IPS-NIHi11 (cell line): ENCODE data around the gene PSTPIP2.
"Not testable (repeated sequence)": the region's sequence is repeated elsewhere in the genome, so short reads cannot be mapped to it uniquely, and the experiment has no call there.

Source experiments
- DNase-seq: peaks from one replicate; pipeline ENCODE4 v3.0.0; 2012; ENCODE audit warnings: mixed read lengths, low spot score

Gene PSTPIP2

GRCh38 chr18:46071653-46072375 lies at the start of gene PSTPIP2:
PSTPIP2 (minus strand) TSS chr18:46072260; CDS start chr18:46072188, 72 bp downstream.
- peak; percentile 76 for DNase-seq

GRCh38 chr18:46113751-46114150 lies 41.7 kb upstream of the PSTPIP2 start:
- DNase-seq, result no peak

- DNase-seq, result no peak
Observed at GRCh38 chr18:46110406-46110805, 38.3 kb upstream of the PSTPIP2 start.

- no peak for DNase-seq
Observed at GRCh38 chr18:46109386-46109785, 37.3 kb upstream of the PSTPIP2 start.

GRCh38 chr18:46104128-46104911 lies 32.3 kb upstream of the PSTPIP2 start, which contains the start of gene HAUS1:
HAUS1 (plus strand) TSS chr18:46104385; CDS start chr18:46104412, 27 bp downstream.
- DNase-seq, result peak; percentile 95

- DNase-seq, result no peak
Observed at GRCh38 chr18:46099463-46099862, 27.4 kb upstream of the PSTPIP2 start.

GRCh38 chr18:46098616-46098933 lies 26.5 kb upstream of the PSTPIP2 start:
- no peak for DNase-seq

- DNase-seq, result peak; percentile 88
Observed at GRCh38 chr18:46097801-46098615, 25.9 kb upstream of the PSTPIP2 start, which contains the start of gene ATP5F1A. ATP5F1A (minus strand) TSS chr18:46098296; CDS start chr18:46098231, 65 bp downstream.

- no peak for DNase-seq
Observed at GRCh38 chr18:46097431-46097800, 25.4 kb upstream of the PSTPIP2 start.

- DNase-seq, result no peak
Observed at GRCh38 chr18:46096651-46097300, 24.7 kb upstream of the PSTPIP2 start.

- DNase-seq, result no peak
Observed at GRCh38 chr18:46095532-46095931, 23.5 kb upstream of the PSTPIP2 start.

GRCh38 chr18:46088501-46088900 lies 16.4 kb upstream of the PSTPIP2 start:
- not testable (repeated sequence) for DNase-seq

- DNase-seq, result no peak
Observed at GRCh38 chr18:46084431-46084830, 12.4 kb upstream of the PSTPIP2 start.

GRCh38 chr18:46080156-46080555 lies 8.1 kb upstream of the PSTPIP2 start:
- DNase-seq, result no peak

- DNase-seq, result no peak
Observed at GRCh38 chr18:46079336-46079735, 7.3 kb upstream of the PSTPIP2 start.

- DNase-seq, result peak; percentile 48
Observed at GRCh38 chr18:46073474-46074331, 1.6 kb upstream of the PSTPIP2 start.

- no peak for DNase-seq
Observed at GRCh38 chr18:46072959-46073358, 899 bp upstream of the PSTPIP2 start.

- no peak for DNase-seq
Observed at GRCh38 chr18:46072376-46072867, 362 bp upstream of the PSTPIP2 start.

- no peak for DNase-seq
Observed at GRCh38 chr18:46070815-46071652, 1.0 kb downstream of the PSTPIP2 start.

GRCh38 chr18:46070232-46070631 lies 1.8 kb downstream of the PSTPIP2 start:
- DNase-seq, result no peak
